ELF-1 (cell line): ENCODE results near the gene KANSL1L.
A peak's percentile ranks its signal among the peaks of the same experiment; 100 is the strongest.

Source experiments
- DNase-seq: peaks from one replicate; pipeline ENCODE4 v3.0.0-alpha.2; 2016; ENCODE audit warnings: low read depth, low spot score

KANSL1L gene

DNA sequence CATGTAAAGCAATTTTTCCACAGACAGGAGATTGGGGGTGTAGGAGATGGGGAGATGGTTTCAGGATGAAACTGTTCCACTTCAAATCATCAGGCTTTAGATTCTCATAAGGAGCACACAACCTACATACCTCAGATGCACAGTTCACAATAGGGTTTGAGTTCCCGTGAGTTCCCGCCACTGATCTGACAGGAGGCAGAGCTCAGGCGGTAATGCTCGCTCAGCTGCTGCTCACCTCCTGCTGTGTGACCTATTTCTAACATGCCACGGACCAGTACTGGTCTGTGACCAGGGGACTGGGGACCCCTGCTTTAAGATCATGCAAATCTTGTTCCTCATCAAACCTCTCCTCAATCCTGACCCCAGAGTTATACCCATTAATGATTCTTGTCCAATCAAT is 98.7 kb downstream of the KANSL1L start:
- DNase-seq: peak; percentile 32

DNA sequence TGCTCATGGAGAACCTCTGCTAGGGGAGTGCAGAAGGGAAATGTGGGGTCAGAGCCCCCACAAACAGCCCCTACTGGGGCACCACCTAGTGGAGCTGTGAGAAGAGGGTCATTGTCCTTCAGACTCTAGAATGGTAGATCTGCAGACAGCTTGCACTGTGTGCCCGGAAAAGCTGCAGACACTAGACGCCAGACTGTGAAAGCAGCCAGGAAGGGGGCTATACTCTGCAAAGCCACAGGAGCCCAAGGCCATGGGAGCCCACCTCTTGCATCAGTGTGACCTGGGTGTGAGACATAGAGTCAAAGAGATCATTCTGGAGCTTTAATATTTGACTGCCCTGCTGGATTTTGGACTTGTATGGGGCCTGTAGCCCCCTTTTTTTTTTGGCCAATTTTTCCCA is 107.9 kb downstream of the KANSL1L start:
- DNase-seq: no peak

DNA sequence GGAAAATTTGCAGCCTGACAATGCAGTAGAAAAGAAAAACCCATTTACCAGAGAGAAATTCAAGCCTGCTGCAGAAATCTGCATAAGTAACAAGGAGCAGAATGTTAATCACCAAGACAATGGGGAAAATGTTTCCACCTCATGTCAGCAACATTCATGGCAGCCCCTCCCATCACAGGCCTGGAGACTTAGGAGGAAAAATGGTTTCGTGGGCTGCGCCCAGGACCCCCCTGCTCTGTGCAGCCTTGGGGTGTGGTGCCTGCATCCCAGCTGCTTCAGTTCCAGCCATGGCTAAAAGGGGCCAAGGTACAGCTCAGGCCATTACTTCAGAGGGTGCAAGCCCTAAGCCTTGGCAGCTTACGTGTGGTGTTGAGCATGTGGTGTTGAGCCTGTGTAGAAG is 115.4 kb downstream of the KANSL1L start:
- DNase-seq: no peak

DNA sequence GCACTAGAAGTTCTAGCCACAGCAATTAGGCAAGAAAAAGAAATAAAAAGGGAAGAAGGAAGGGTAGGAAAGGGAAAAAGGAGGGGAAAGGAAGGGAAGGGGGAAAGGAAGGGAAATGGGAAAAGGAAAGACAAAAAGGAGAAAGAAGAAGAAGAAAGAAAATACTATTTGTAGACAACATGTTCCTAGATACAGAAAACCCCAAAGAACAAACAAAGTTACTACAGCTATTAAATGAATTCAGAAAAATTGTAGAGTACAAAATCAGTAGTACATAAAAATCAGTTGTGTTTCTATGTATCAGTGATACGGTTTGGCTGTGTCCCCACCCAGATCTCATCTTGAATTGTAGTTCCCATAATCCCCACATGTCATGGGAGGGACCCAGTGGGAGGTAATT is 116.5 kb downstream of the KANSL1L start:
- DNase-seq: no peak

DNA sequence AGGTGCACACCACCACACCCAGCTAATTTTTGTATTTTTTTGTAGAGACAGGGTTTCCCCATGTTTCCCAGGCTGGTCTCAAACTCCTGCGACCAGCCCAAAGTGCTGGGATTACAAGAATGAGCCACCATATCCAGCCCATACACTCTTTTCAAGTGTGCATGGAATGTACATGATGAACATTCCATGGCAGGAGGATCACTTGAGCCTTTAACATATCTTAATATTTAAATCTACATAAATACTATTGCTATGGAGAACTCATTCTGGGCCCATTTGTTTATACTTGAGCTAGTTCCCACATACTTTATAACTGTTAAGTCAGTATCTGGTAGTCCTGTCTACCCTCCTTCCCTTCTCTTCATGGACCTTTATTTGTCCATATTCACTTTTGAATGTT is 120.3 kb downstream of the KANSL1L start:
- no peak for DNase-seq

DNA sequence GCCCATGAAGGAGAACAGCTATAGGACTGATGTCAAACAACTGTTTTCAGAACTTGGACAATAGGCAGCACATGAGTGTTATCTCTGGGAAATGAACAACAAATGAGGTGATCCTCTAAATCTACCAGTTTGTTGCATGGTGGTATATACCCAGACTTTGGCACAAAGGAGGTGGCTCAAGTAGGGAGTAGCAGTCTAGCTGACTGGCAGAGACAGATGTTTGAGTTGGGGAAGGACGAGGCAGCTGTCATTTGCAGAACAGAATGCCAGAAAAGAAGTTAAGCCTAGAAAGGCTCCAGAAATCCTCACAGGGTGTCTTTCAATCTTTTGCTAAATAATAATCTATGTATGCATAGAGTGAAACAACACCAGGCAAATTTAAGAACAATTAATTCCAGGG is 121.4 kb downstream of the KANSL1L start:
- DNase-seq: no peak

DNA sequence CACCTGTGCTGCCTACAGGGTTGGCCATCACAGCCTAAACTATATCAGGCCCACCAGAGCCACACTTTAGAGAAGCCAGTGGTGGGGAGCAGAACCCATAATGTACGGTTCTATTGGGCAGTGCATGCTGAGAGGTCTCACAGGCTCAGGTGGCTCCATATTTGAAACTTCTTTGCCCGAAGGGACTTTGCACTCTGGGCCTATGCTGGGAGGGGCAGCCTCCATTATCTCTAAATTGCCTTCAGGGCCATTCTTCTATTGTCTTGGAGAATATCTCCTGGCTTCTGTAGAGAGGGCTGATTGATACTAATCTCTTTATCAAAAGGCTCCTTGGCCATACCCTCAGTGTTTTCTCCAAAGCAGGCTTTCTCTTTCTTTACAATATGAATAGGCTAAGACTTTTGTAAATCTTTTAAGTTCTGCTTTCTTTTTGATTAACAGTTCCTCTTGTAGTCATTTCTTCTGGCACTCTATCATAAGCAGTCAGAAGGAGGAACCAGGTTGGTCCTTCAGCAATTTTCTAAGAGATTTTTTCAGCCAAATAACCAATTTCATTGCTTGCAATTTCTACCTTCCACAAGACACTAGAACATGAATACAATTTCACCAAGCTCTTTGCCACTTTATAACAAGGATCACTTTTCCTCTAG is 124.2 kb downstream of the KANSL1L start:
- DNase-seq: peak; percentile 64

DNA sequence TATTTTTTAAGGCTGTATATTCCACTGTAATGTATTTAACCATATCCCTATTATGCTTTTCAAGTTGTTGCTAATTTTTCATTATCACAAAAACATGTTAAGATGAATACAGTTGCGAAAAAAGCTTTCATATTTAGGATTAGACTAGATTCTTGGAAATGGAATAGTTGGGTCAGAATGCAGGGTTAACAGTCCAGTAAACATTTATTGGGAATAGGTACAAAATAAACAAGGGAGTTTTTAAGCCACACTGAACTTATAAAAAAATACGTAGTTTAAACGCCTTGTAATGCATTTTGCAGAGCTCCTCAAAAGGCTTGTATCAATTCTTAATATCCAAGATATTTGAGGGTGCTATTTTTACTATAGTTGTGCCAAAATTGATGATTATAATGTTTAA is 133.1 kb downstream of the KANSL1L start:
- no peak for DNase-seq

DNA sequence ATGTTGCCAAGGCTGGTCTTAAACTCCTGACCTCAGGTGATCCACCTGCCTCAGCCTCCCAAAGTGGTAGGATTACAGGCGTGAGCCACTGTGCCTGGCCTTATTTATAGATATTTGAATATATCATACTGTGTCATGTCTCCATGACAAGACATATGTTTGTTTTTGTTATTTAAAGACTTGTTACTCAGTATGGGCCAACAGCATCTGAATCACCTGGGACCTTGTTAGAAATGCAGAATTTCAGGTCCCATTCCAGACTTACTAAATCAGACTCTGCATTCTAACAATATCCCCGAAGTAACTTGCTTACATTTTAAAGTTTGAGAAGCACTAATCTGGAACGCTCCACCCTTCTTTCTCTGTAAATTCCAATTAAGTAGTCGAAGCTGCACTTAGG is 135.5 kb downstream of the KANSL1L start:
- DNase-seq: no peak

DNA sequence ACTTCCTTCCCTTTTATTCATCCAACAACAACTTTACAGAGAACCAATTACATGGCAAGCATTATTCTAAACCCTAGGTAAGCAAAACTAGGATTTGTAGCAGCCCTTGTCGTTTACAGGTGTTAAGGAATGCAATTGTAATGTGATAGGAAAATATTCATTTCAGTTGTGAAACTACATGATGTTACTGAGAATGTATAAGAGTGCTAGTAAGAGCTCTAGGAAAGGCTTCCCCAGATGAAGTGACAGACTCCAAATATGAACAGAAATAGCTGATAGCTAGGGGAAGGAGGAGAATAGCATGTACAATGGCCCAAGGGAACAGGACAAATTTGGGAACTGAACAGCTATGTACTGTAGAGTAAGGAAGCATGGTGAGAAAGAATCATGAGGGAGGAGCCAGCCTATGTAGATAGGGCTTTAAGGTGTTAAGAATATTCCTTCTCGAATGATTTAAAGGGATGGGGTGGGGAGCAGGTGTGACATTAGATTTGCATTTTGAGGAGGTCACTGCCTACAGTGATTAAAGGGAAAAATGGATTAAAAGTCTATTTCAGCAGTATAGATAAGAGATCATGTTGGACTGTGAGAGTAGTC is 137.0 kb downstream of the KANSL1L start:
- DNase-seq: no peak

DNA sequence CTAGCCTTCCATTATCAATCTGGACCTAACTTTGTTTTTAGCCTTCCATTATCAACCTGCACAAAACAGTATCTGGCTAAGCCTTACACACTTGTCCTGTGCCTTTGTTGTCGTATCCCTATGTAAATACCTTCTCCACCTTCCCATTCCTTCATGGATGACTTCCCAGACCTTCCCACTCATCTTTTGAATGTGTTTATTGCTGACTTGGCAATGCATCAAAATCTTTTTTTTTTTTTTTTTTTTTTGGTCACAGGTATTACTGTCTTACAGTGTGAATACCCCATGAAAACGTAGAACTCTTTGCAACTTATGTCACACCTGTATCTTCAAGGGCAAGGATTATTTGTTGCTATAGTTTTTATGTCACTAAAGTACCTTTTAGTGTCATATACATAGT is 143.0 kb downstream of the KANSL1L start:
- DNase-seq: no peak

DNA sequence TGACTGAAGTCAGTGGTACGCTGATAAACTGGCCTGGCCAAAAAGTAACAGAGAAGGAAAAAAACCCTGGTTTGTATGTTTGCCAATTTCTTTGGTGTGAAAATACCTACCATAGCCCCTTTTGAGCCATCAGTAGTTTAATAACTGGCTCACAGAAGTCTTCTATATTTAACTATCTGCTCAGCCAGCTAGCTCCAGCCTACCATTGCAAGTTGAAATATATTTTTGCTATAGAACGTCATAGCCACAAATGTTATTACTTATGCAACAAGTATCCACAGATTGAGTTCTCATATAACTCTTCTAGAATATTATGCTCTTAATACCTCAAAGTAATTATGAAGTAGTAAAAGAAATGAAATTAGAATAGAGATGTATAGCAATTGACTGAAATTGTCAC is 143.6 kb downstream of the KANSL1L start:
- DNase-seq: no peak

DNA sequence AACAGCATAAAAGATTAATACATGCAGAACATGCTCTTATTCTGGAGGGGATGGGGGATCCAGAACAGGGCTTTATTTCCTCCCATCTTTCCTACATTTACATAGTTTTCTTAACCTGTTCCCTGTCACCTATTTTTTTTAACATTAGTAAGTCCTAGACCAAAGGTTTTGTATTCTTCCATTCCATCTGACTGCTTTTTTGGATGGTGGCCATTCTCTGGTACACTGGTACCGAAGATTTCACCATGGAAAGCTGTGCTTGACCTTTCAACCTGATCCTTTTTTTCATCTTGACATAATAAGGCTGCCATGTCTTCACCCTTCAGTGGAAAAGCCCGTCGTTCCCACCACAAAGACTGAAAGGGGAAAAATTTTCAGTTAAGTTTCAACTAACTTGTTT is 148.4 kb downstream of the KANSL1L start:
- no peak for DNase-seq

DNA sequence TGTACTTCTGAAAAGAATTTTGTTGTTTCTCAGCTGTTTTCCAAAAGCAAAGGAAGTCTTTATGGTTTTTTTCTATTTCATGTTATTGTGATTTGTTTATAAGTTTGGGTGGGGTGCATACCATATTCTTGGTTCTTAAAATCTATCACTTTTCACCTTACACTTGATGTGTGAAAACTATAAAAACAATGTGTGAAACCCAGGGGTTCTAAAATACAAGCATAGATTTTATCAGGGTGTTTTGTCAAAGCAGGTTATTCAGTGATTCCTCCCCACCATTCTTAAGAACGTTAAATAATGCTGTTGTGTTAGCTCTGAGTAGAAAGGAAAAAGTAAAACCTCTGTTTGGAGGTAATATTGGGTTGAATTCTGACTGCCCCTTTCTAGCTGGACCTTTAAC is 151.1 kb downstream of the KANSL1L start:
- DNase-seq: no peak

DNA sequence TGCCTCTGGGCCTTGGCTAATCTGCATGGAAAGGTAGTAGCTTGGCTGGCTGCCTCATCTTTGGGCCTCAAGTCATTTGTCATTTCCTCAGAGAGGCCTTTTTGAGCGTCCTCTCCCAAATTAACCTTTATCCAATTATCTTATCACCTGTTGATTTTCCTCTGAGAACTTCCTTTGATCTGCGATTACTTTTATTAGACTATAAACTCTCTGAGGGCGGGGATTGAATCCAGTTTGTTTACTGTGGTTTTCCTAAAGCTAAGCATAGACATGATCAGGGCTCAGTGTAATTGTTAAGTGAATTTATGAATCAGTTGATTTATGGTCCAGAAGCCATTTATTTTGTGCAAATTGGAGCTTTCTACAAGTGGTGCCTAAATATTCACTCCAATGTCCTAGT is 161.3 kb downstream of the KANSL1L start:
- no peak for DNase-seq

DNA sequence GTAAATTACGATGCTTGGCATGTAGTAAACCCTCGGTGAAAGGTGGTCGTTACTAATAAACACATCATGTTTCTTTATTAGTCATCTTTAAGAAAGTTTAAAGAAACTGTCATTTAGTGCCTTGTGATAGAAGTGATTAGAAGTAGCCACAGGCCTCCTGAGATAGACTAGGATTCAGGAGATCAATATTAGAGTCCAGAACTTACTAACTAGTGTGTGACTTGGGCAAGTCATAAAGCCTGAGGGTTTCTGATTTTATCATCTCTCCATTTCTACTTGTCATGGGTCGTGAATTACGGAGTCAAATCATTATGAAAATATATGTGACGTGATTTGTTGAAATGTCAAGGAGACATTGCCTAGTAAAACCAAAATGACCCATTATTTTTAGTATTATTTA is 162.1 kb downstream of the KANSL1L start:
- no peak for DNase-seq

DNA sequence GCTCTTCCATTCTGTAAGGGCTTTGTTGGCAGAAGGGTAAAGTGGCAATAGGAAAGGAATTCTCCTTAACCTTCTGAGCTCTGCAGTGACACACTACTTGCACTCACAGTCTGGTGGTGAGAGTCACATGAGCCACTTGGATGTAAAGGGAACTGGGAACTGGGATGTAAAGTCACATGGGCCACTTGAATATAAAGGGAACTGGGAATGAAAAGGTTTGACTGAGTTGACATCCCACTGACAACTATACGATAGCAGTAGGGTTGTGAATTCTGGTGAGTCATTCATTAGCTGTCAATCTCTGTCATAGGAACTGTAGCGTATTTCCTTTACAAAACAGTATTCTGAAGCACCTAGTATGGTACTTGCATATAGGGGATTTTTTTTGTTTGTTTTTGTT is 163.3 kb downstream of the KANSL1L start:
- DNase-seq: no peak

DNA sequence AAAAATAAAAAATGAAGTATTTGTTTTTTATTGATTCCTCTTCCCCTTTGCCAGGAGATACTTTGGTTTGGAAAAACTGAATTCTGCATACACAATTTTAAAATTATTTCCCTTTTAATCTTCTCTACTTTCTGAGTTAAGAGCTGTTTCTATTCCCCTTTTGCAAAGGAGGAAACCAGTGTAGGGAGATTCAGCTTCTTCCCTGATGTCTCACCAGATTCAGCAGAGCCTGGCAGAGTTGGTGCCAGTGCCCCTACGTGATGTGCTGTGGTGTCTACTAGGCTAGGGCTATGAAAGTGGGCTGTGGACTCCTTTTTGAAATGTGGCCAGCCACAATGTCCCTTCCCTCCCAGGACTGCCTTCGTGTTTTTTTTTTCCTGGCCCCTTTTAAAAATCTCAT is 166.3 kb downstream of the KANSL1L start:
- no peak for DNase-seq

DNA sequence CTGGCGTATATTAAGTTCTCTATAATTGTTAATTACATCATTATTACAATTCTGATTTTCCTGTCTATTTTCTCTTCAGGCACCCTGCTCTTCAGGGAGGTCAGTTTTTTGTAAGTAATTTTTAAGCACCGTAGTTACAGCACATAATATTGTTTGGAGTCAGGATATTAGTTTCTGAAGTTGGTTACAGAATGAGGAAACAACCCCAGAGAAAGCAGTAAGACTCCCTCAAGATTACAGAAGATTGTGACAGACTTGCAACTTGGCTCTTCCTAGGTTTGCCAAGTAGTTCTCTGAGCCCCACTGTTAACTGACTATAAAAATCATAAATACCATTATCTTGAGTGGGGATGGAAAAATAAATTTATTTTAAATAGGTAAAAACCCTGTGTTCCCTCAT is 167.8 kb downstream of the KANSL1L start:
- DNase-seq: no peak

DNA sequence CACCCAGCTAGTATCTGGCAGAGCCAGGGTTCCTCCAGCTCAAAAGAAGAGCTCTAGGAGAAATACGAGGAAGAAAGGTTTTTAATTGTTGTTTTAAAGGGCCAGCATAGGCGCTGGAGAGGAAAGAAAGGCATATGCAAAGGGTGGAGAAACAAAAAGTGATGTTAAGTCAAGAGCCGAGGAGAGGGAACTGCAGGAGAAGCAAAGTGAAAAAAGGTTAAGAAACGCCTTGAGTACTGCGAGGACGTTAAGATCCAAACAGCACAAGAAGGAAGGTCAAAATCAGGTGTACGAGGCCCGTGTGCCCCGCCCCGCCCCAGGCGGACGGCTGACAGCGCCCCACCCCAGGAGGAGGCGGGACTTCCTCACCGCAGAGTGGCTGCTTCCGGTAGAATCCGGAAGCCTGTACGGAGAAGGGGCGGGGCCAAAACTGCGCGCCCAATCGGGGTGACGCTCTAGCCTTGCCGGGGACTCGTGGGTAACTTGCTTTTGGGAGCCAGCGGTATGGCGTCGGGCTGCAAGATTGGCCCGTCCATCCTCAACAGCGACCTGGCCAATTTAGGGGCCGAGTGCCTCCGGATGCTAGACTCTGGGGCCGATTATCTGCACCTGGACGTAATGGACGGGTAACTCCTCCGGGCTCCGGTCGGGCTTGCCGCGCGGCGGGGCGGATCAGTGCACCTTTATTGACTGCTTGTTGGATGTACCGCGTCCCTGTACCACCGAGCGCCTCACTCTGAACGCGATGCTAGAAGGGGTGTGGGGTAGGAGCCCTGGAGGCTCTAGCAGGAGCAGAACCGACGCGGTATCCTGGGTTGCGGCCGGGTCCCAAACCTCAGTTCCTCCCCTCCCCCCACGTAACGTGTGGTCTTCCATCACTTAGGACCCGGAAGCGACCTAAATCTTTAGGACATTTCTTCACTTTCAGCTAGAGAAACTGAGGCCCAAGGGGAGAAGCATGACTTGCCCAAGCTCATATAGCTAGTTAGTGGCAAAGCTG is 168.8 kb downstream of the KANSL1L start, which contains the start of gene RPE:
RPE (plus strand) TSS at position 481 of the 1,000 bp plus-strand sequence; CDS start at position 505, 24 bp downstream.
- DNase-seq: peak; percentile 97

DNA sequence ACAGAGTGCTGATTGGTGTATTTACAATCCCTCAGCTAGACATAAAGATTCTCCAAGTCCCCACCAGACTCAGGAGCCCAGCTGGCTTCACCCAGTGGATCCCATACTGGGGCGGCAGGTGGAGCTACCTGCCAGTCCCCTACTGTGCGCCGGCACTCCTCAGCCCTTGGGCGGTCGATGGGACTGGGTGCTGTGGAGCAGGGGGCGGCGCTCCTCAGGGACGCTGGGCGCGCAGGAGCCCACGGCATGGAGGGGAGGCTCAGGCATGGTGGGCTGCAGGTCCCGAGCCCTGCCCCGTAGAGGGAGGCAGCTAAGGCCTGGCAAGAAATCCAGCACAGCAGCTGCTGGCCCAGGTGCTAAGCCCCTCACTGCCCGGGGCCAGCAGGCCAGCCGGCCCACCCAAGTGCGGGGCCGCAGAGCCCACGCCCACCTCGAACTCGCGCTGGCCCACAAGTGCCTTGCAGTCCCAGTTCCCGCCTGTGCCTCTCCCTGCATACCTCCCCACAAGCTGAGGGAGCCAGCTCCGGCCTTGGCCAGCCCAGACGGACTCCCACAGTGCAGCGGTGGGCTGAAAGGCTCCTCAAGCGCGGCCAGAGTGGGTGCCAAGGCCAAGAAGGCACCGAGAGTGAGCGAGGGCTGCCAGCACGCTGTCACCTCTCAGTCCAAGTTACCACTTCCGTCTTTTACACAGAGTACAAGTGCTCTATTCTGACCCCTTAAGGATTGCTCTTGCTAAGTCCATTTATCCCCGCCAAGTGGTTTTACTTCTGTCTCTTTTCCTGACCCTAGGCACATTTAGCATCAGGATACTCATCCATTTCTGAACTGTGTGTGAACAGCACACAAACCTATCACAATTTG is 170.5 kb downstream of the KANSL1L start:
- DNase-seq: no peak

DNA sequence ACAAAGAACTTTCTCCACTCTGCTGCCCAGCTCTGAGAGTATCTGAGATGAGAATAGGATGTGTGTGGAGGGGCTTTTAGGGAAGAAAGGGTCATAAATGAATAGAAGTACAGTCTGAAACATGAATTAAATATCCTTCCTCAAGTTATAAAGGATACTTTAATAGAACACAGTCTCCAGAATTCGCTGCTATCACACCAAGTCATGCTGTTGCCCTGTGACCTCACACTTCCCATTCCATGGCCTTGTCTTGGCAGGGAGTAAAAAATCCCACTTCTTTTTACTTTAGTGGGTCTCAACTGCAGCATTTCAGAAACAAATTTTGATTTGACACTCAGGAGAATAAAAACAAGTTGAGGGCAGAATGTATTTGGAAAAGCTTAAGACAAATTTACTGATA is 172.6 kb downstream of the KANSL1L start:
- no peak for DNase-seq
